PC-9 (cell line): ENCODE results near the gene C10orf67. TPM values are rescaled to one million over a fixed set of nuclear protein-coding genes. Genes with fewer than 3 reads are reported as not detected.

Experiments
- BruUV-seq: library from RNA; stranded (reverse); fragments of 400-500 nt; replicated peaks from 2 replicates; lab custom pipeline; 2021; lab: Mats Ljungman, UMichigan
- CTCF ChIA-PET: fragments of 300-600 bp; sonication (Branson Sonifier 250); formaldehyde crosslinking; loops from one replicate; lab custom pipeline; 2022; ENCODE audit warnings: antibody characterized with exemption; lab: Charles Lee
- POLR2A ChIA-PET: fragments of 300-600 bp; sonication (Branson Sonifier 250); formaldehyde crosslinking; loops from one replicate; lab custom pipeline; 2022; ENCODE audit warnings: antibody characterized with exemption; ENCODE audit not compliant: unreplicated experiment; lab: Charles Lee
- DNase-seq, 2 experiments: peaks; one replicate each; pipeline versions ENCODE4 v3.0.0 to v3.0.0-alpha.2; 2015 to 2022; ENCODE audit warnings: mixed read lengths in 1 of 2
- H2AFZ ChIP-seq: fragments of 200-600 bp; sonication (generic); 2 replicates; pipeline ENCODE4 v1.8.1; 2017; ENCODE audit warnings: antibody characterized with exemption
- H3F3A ChIP-seq: fragments of 200-600 bp; sonication (generic); 2 replicates; pipeline ENCODE4 v1.8.1; 2017; ENCODE audit warnings: antibody characterized with exemption, mild to moderate bottlenecking, low read depth; ENCODE audit not compliant: insufficient read depth
- H3K27ac ChIP-seq: fragments of 200-600 bp; sonication (generic); 2 replicates; pipeline ENCODE4 v1.6.1; 2016; ENCODE audit warnings: mixed run types
- H3K27me3 ChIP-seq: fragments of 200-600 bp; sonication (generic); 2 replicates; pipeline ENCODE4 v1.6.1; 2016; ENCODE audit warnings: low read depth, mixed run types; ENCODE audit not compliant: insufficient read depth
- H3K36me3 ChIP-seq: fragments of 200-600 bp; sonication (generic); 2 replicates; pipeline ENCODE4 v1.6.1; 2016; ENCODE audit warnings: low read depth, mixed run types
- H3K4me1 ChIP-seq: fragments of 200-600 bp; sonication (generic); replicated peaks from 2 replicates; pipeline ENCODE4 v1.6.1; 2016; ENCODE audit warnings: mixed run types; ENCODE audit not compliant: insufficient read depth
- H3K4me2 ChIP-seq: fragments of 200-600 bp; sonication (generic); 2 replicates; pipeline ENCODE4 v1.6.1; 2017; ENCODE audit warnings: mixed run types
- H3K4me3 ChIP-seq: fragments of 200-600 bp; sonication (generic); 2 replicates; pipeline ENCODE4 v1.6.1; 2016; ENCODE audit warnings: mixed run types
- H3K79me2 ChIP-seq: fragments of 200-600 bp; sonication (generic); 2 replicates; pipeline ENCODE4 v1.6.1; 2017; ENCODE audit warnings: low read depth, mixed run types
- H3K9me2 ChIP-seq: fragments of 200-600 bp; sonication (generic); 2 replicates; pipeline ENCODE4 v1.8.1; 2017; ENCODE audit warnings: mild to moderate bottlenecking; ENCODE audit not compliant: insufficient read depth
- H3K9me3 ChIP-seq: fragments of 200-600 bp; sonication (generic); 2 replicates; pipeline ENCODE4 v1.8.1; 2016; ENCODE audit warnings: low read depth; ENCODE audit not compliant: insufficient read depth
- H4K20me1 ChIP-seq: fragments of 200-600 bp; sonication (generic); 2 replicates; pipeline ENCODE4 v1.8.1; 2017; ENCODE audit not compliant: insufficient read depth
- EZH2 ChIP-seq: fragments of 200-600 bp; sonication (generic); IDR thresholded peaks from 2 replicates; pipeline ENCODE4 v1.8.0; 2017; ENCODE audit warnings: antibody characterized with exemption, low read depth
- intact Hi-C: fragments of 100-400 bp; cut with micrococcal nuclease; formaldehyde crosslinking; loops from one replicate; pipeline ENCODE4 v1.10.0; 2022; ENCODE audit not compliant: unreplicated experiment
- total RNA-seq: library from RNA; stranded (reverse); gene quantifications from 2 replicates; pipeline ENCODE4 v1.2.3, GENCODE V29; 2021
- TF ChIP-seq, protein P1 (sequence below): fragments of 200-600 bp; sonication (generic); conservative IDR thresholded peaks from 2 replicates; pipeline ENCODE4 v1.6.1; 2017; ENCODE audit warnings: mixed run types, antibody characterized with exemption, mild to moderate bottlenecking, moderate library complexity

The C10orf67 gene
- total RNA-seq, 1 experiment from 2014 or later: 1.2 TPM

- Histone ChIP-seq H3F3A (no peaks in the 10 kb centered on the region), H3K4me2 (no peak overlapping the region), H2AFZ (no peak overlapping the region), H4K20me1 (no peaks in the 10 kb centered on the region), H3K79me2 (no peaks in the 10 kb centered on the region), H3K27ac (no peak overlapping the region), H3K9me3 (no peaks in the 10 kb centered on the region), H3K27me3 (no peaks in the 10 kb centered on the region), H3K4me1 (no peaks in the 10 kb centered on the region), H3K9me2 (no peaks in the 10 kb centered on the region), H3K4me3 (no peak overlapping the region), H3K36me3 (no peaks in the 10 kb centered on the region)
- intact Hi-C loops: no loop called here
- DNase-seq: no peak
- BruUV-seq: no TSS peak
- ChIA-PET POLR2A (no interaction called here), CTCF (no interaction called here)
- no peak for TF ChIP-seq EZH2
- TF ChIP-seq, protein P1, sequence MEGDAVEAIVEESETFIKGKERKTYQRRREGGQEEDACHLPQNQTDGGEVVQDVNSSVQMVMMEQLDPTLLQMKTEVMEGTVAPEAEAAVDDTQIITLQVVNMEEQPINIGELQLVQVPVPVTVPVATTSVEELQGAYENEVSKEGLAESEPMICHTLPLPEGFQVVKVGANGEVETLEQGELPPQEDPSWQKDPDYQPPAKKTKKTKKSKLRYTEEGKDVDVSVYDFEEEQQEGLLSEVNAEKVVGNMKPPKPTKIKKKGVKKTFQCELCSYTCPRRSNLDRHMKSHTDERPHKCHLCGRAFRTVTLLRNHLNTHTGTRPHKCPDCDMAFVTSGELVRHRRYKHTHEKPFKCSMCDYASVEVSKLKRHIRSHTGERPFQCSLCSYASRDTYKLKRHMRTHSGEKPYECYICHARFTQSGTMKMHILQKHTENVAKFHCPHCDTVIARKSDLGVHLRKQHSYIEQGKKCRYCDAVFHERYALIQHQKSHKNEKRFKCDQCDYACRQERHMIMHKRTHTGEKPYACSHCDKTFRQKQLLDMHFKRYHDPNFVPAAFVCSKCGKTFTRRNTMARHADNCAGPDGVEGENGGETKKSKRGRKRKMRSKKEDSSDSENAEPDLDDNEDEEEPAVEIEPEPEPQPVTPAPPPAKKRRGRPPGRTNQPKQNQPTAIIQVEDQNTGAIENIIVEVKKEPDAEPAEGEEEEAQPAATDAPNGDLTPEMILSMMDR: no peak
These were observed 153.5 kb downstream of the C10orf67 start for GRCh38 chr10:23190872-23191763.

- H3K27me3 ChIP-seq: 0 out of 2 replicates have a peak, but pooled peaks cover 3% of the 10 kb centered on the region
These were observed 155.6 kb downstream of the C10orf67 start for GRCh38 chr10:23189024-23189423.

GRCh38 chr10:23187155-23187554 lies 157.4 kb downstream of the C10orf67 start:
- no peak overlapping the region for H3K4me3 ChIP-seq
- H4K20me1 ChIP-seq: no peaks in the 10 kb centered on the region
- no peaks in the 10 kb centered on the region for H3K9me3 ChIP-seq
- intact Hi-C loops: no loop called here
- no peaks in the 10 kb centered on the region for H3F3A ChIP-seq
- no peak overlapping the region for H2AFZ ChIP-seq
- CTCF ChIA-PET: no interaction called here
- H3K36me3 ChIP-seq: no peaks in the 10 kb centered on the region
- TF ChIP-seq EZH2: no peak
- TF ChIP-seq, protein P1: no peak
- H3K27ac ChIP-seq: no peak overlapping the region
- no peak for DNase-seq
- no peaks in the 10 kb centered on the region for H3K79me2 ChIP-seq
- H3K27me3 ChIP-seq: 0 out of 2 replicates have a peak, but pooled peaks cover 3% of the 10 kb centered on the region
- H3K4me1 ChIP-seq: no peaks in the 10 kb centered on the region
- BruUV-seq: no TSS peak
- H3K9me2 ChIP-seq: no peaks in the 10 kb centered on the region
- POLR2A ChIA-PET: no interaction called here
- H3K4me2 ChIP-seq: no peak overlapping the region

More at GRCh38 chr10:23189024-23189423, 155.6 kb downstream of the C10orf67 start:
- H3K79me2 ChIP-seq: no peaks in the 10 kb centered on the region
- H3K4me1 ChIP-seq: no peaks in the 10 kb centered on the region
- POLR2A ChIA-PET: no interaction called here
- no peak overlapping the region for H3K27ac ChIP-seq
- intact Hi-C loops: no loop called here
- no peak overlapping the region for H3K4me2 ChIP-seq
- no peak overlapping the region for H2AFZ ChIP-seq
- DNase-seq: no peak
- no peaks in the 10 kb centered on the region for H4K20me1 ChIP-seq
- TF ChIP-seq EZH2: no peak
- TF ChIP-seq, protein P1: no peak
- no peaks in the 10 kb centered on the region for H3K36me3 ChIP-seq
- H3F3A ChIP-seq: no peaks in the 10 kb centered on the region
- CTCF ChIA-PET: no interaction called here
- no peak overlapping the region for H3K4me3 ChIP-seq
- H3K9me2 ChIP-seq: no peaks in the 10 kb centered on the region
- BruUV-seq: no TSS peak
- no peaks in the 10 kb centered on the region for H3K9me3 ChIP-seq
